ENCODE data around the gene HNF4A.

DNA sequence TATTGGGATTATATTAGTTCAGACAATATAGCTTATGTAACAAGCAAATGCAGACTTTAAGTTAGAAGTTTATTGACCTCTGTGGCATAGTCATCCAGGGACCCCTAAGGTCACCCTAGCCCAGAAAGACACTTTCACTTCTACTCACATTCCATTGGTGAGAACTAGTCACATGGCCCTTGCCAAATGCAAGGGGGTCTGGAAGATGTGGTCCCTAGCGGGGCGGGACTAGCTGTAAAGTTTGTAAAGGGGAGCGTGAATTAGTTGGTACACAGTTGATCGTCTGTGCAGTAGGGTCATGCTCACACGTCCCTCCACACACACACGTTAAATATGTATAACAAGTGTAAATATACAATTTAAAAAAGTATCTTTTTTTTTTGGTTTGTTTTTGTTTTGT, 9.3 kb downstream of the HNF4A start:
- TF ChIP-seq ZNF24 (IDR thresholded peaks at IDR 0.05) (no peak), ZNF646 (CRISPR knock-in tag; IDR thresholded peaks at IDR 0.05) (no peak), ZBTB21 (CRISPR knock-in tag; IDR thresholded peaks at IDR 0.05) (no peak), ZMYM3 (CRISPR knock-in tag; IDR thresholded peaks at IDR 0.05) (no peak), TAF1 (CRISPR knock-in tag; IDR thresholded peaks at IDR 0.05) (no peak)
